Activated T-cell treated with anti-CD3 and anti-CD28 coated beads, Interleukin-2, amount 50 U/mL, for 4 hours (primary cell): Measurements from ENCODE around the gene TIMM22. TPM values are rescaled to one million over a fixed set of nuclear protein-coding genes. Genes with fewer than 3 reads are reported as not detected.
A peak's percentile ranks its signal among the peaks of the same experiment; 100 is the strongest.
"Not testable (repeated sequence)": the region's sequence is repeated elsewhere in the genome, so short reads cannot be mapped to it uniquely, and the experiment has no call there.

ENCODE experiments used
- ATAC-seq, 2 donors: fragments of 200-7000 bp; cut with Tn5 transposase; one replicate each; pipeline ENCODE4 v1.10.0; 2021
- DNase-seq: peaks from one replicate; pipeline ENCODE4 v3.0.0-alpha.2; 2020
- H3K27me3 Mint-ChIP-seq: one replicate; pipeline ENCODE4 v1.8.0; 2021; ENCODE audit warnings: low read depth, mixed read lengths
- H3K36me3 Mint-ChIP-seq: one replicate; pipeline ENCODE4 v1.8.0; 2022; ENCODE audit warnings: mixed read lengths; ENCODE audit not compliant: insufficient read depth
- H3K4me1 Mint-ChIP-seq: one replicate; pipeline ENCODE4 v1.8.0; 2021; ENCODE audit warnings: low read depth, mixed read lengths
- H3K4me3 Mint-ChIP-seq: one replicate; pipeline ENCODE4 v1.8.0; 2021; ENCODE audit warnings: mild to moderate bottlenecking, moderate library complexity, mixed read lengths
- H3K9me3 Mint-ChIP-seq: one replicate; pipeline ENCODE4 v1.8.0; 2021; ENCODE audit warnings: mixed read lengths
- total RNA-seq, 3 donors: library from RNA; stranded (reverse); gene quantifications; one replicate each; pipeline ENCODE4 v1.2.1, GENCODE V29; 2021

TIMM22 gene
- total RNA-seq, 3 donors from 2014 or later: 21.6 to 22.5 (median 22.1) TPM

DNA sequence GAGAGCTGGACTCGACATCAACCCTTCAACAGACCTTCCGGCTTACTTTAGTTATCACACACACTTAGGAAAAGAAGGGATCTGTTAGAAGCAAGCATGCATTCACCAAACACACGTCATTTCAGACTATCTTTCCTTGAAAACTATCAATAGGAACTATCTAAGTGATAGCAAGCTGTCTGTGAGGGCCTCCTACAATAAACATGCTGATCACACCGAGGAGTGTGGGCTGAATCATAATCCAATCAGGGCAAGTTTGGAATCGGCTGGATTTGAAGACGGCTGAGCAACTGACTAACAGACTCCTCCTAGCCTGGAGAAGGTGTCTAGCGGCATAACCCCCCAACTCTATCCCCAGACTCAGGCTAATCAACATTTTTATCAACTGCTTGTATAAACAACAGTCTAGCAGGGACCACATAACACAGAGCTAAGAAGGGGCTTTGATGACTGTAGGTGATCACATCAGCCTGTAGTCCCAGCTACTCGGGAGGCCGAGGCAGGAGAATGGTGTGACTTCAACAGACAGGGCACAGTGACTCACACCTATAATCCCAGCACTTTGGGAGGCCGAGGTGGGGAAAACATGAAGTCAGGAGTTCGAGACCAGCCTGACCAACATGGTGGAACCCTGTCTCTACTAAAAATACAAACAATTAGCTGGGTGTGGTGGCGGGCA, 31.5 kb upstream of the TIMM22 start:
- Mint-ChIP-seq H3K4me3 (no peak overlapping the region), H3K9me3 (no peaks in the 10 kb centered on the region), H3K36me3 (no peaks in the 10 kb centered on the region), H3K4me1 (peaks cover 3% of the 10 kb centered on the region), H3K27me3 (peaks cover 40% of the 10 kb centered on the region)
- DNase-seq (no peak), ATAC-seq (no peak)

DNA sequence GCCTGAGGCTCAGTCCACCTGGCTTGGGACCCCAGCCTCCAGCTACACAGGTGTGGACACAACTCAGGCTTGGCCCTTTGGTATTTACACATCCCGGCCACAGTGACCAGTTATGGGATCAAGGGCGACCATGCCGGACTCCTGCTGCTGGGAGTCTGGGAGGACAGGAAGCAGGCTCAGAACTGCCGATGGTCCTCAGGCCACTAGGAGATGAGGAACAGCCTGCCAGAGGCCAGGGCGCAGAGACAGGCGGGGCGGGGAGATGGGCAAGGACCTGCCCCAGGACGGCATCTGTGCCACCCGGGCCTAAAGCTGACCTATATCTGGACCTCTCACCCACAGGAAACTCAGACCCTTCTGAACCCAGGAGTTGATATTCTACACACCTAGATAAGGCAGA, 29.8 kb upstream of the TIMM22 start:
- no peak for ATAC-seq
- Mint-ChIP-seq H3K4me3 (no peak overlapping the region), H3K36me3 (no peaks in the 10 kb centered on the region), H3K27me3 (peaks cover 43% of the 10 kb centered on the region), H3K4me1 (peaks cover 3% of the 10 kb centered on the region), H3K9me3 (no peaks in the 10 kb centered on the region)
- DNase-seq: no peak

DNA sequence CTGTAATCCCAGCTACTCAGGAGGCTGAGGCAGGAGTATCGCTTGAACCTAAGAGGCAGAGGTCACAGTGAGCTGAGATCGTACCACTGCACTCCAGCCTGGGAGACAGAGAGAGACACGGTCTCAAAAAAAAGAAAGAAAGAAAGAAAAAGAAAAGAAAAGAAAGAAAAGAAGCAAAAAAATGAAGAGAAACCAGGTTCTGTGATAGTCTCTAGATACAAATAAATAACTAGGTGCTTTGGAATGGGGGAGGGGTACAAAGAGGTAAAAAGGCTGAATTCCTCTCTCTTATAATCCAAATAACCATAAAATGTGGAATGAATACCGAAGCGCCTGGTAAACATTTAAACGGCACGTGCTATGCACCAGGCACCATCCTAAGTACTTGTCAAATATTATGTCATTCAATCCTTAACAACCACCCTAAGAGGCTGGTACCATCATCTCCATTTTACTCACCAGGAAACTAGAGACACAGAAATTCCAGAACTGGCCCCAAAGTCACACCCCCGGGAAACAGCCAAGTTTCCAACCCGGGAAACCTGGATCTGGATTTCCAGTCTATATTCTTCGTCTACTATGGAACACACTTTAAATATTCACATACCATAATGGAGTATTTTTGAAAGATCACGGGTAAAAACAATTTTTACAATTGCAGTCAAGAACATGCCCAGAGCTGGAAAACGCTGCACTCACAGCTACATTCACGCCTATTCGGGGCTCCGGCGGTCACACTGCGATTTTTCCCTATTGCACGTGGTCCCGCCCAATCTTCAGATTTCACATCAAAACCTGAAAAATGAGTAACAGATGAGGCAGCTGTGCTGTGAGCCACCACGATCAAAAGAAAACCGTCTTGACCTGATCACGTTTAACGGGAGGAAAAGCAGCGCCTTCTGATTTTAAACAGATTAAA, 27.9 kb upstream of the TIMM22 start:
- Mint-ChIP-seq H3K4me3 (no peak overlapping the region), H3K36me3 (no peaks in the 10 kb centered on the region), H3K27me3 (peaks cover 45% of the 10 kb centered on the region), H3K9me3 (no peaks in the 10 kb centered on the region), H3K4me1 (peaks cover 3% of the 10 kb centered on the region)
- no peak for DNase-seq
- no peak for ATAC-seq

DNA sequence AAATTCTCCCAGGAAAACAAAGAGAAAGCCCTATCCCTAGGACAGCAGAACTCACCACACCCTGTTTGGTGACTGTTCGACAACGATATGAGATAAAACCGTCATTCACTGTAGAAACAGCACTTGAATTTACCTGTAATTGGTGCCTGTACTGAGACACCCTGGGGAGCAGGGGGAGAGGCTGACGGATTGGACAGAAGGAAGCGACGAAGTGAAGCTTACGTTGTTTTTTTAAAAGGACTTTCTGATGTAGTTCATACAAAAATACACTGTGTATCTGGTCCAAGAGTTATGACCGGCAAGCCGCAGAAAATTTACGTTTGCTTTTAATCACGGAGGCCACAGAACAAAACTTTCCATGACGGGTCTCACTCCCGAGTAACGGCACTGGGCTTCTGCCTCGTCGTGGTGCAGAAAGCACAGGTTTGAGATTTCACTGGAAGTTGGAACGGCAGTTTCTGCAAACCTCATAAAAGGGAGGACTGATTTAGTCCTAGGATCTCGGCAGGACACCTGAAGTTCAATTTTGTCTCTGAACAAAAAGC, 27.0 kb upstream of the TIMM22 start:
- H3K36me3 Mint-ChIP-seq: no peaks in the 10 kb centered on the region
- no peaks in the 10 kb centered on the region for H3K9me3 Mint-ChIP-seq
- H3K27me3 Mint-ChIP-seq: peaks cover 48% of the 10 kb centered on the region
- H3K4me1 Mint-ChIP-seq: peaks cover 3% of the 10 kb centered on the region
- DNase-seq (no peak), ATAC-seq (no peak)
- H3K4me3 Mint-ChIP-seq: no peak overlapping the region

DNA sequence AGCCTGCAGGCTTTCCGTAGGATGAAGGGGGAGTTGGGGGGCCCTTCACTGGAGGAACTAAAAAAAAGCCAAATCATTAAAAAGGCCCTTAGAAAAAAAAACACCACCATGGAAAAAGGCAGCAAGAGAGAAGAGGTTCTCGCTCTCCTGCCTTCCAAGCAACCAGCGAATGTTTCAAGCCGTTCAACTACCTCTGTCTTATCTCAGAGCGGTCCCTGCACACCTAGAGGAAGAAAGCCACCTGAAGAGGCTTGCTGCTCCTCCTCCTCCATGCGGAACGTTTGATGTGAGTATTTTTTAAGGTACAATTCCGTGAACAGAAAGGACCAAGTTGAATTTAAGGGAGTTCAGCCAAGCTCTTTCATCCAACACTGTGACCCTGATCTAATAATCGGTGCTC, 26.6 kb upstream of the TIMM22 start:
- Mint-ChIP-seq H3K4me1 (peaks cover 3% of the 10 kb centered on the region), H3K4me3 (no peak overlapping the region), H3K27me3 (peaks cover 53% of the 10 kb centered on the region), H3K36me3 (no peaks in the 10 kb centered on the region), H3K9me3 (no peaks in the 10 kb centered on the region)
- no peak for DNase-seq
- ATAC-seq: no peak

DNA sequence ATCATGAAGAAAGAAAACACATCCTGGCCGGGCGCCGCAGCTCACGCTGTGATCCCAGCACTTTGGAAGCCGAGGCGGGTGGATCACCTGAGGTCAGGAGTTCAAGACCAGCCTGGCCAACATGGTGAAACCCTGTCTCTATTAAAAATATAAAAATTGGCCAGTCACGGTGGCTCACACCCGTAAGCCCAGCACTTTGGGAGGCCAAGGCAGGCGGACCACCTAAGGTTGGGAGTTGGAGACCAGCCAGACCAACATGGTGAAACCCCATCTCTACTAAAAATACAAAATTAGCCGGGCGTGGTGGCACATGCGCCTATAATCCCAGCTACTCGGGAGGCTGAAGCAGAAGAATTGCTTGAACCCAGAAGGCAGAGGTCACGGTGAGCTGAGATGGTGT, 25.1 kb upstream of the TIMM22 start:
- ATAC-seq, H3K4me3 Mint-ChIP-seq, H3K36me3 Mint-ChIP-seq, DNase-seq, H3K4me1 Mint-ChIP-seq, H3K9me3 Mint-ChIP-seq: not testable (repeated sequence)
- H3K27me3 Mint-ChIP-seq: peaks cover 67% of the 10 kb centered on the region

DNA sequence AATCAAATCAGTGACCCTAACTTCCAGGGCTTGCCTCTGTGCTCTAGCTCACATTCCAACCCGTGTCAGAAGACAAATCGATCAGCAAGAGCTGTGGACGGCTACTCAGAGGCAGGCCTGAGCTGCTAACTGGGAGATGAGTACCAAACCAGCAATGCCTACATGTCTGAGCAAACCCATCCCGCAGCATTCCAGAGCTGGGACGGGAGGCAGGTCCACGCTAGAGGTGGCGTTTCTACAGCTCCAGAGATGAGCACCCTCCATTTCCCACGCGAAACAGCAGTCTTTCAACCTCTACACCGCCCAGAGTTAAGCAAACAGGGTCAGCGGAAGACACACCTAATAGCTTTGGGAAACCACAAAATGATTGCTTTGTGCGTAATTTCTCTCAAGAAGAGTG, 23.9 kb upstream of the TIMM22 start:
- H3K36me3 Mint-ChIP-seq: no peaks in the 10 kb centered on the region
- peaks cover 5% of the 10 kb centered on the region for H3K4me1 Mint-ChIP-seq
- H3K27me3 Mint-ChIP-seq: peaks cover 67% of the 10 kb centered on the region
- H3K9me3 Mint-ChIP-seq: no peaks in the 10 kb centered on the region
- ATAC-seq (no peak), DNase-seq (no peak)
- H3K4me3 Mint-ChIP-seq: no peak overlapping the region

DNA sequence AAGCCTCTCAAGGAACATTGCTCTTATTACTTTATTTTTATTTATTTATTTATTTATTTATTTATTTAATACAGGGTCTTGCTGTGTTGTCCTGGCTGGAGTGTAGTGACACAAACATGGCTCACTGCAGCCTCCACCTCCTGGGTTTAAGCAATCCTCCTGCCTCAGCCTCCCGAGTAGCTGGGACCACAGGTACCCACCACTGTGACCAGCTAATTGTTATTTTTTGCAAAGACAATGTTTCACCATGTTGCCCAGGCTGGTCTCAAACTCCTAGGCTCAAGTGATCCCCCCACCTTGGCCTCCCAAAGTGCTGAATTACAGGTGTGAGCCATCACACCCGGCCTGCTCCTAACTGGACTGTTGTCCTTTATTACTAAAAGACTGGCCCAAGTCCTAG, 22.2 kb upstream of the TIMM22 start:
- H3K4me3 Mint-ChIP-seq, H3K36me3 Mint-ChIP-seq, ATAC-seq, H3K9me3 Mint-ChIP-seq, H3K4me1 Mint-ChIP-seq, DNase-seq: not testable (repeated sequence)
- H3K27me3 Mint-ChIP-seq: peaks cover 60% of the 10 kb centered on the region

DNA sequence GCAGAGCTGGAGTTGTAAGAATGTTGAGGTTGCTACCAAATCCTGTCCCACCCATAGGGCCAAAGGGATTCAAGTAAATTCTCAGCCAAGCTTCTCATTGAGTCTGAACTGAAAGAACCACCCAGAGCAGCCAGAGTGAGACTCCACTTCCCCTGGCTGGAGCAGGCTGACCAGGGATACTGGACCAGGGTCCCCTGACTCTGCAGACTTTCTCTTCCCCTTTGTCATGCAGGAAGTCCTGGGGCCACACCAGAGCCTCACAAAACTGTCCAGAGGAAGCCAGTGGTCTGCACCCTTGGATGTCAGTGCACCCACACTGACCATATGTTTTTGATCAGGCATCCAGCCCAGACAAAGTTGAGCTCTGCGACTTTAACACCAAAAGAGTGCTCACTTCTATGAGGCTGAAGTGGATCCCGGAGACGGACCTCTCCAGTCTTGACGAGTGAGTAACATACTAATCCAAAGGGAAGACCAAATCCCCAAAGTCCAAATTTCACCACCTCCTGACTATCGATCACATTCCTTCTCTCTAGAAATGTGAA, 21.5 kb upstream of the TIMM22 start:
- ATAC-seq: no peak
- Mint-ChIP-seq H3K36me3 (no peaks in the 10 kb centered on the region), H3K27me3 (peaks cover 54% of the 10 kb centered on the region), H3K9me3 (no peaks in the 10 kb centered on the region), H3K4me3 (no peak overlapping the region), H3K4me1 (peaks cover 10% of the 10 kb centered on the region)
- DNase-seq: no peak

DNA sequence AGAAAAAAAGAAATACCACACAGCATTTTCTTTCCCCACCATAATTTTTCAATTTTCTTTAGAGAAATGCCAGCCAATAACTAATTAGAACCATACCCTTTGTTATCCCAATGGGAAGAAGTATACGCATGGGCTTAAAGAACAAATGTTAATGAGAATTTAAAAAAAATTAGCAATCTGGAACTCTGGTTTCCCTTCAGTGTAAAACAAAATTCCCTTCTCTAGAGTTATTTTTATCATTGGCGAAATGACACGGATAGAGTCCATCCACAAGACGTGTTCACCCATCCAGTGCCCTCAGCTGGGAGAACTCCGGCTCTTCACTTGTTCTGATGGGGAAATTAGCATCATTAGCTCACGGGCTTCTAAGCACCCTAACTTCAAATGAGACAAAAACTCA, 20.6 kb upstream of the TIMM22 start:
- peaks cover 17% of the 10 kb centered on the region for H3K4me1 Mint-ChIP-seq
- DNase-seq: no peak
- no peaks in the 10 kb centered on the region for H3K36me3 Mint-ChIP-seq
- H3K27me3 Mint-ChIP-seq: peaks cover 48% of the 10 kb centered on the region
- H3K4me3 Mint-ChIP-seq: no peak overlapping the region
- ATAC-seq: no peak
- no peaks in the 10 kb centered on the region for H3K9me3 Mint-ChIP-seq

DNA sequence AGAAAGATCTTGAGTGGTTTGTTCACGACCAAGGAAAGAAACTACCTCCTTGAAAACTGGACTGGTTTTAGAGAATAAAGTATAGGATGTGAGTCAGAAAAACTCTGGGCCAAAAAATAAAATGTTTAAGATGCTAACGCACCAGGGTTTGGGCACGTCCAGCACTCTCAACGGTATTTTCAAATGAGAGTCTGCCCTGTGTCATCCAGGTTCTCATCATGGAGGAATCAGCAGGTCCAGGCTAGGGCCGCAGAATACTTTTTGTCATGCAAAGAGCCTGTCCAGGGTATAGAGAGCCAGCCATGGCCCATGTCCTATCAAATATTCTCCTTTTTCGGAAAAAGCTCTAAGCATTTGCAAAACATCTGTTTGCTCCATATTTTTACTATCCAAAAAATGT, 19.8 kb upstream of the TIMM22 start:
- Mint-ChIP-seq H3K4me1 (peaks cover 17% of the 10 kb centered on the region), H3K36me3 (no peaks in the 10 kb centered on the region), H3K9me3 (no peaks in the 10 kb centered on the region), H3K4me3 (no peak overlapping the region), H3K27me3 (peaks cover 47% of the 10 kb centered on the region)
- DNase-seq (no peak), ATAC-seq (no peak)

DNA sequence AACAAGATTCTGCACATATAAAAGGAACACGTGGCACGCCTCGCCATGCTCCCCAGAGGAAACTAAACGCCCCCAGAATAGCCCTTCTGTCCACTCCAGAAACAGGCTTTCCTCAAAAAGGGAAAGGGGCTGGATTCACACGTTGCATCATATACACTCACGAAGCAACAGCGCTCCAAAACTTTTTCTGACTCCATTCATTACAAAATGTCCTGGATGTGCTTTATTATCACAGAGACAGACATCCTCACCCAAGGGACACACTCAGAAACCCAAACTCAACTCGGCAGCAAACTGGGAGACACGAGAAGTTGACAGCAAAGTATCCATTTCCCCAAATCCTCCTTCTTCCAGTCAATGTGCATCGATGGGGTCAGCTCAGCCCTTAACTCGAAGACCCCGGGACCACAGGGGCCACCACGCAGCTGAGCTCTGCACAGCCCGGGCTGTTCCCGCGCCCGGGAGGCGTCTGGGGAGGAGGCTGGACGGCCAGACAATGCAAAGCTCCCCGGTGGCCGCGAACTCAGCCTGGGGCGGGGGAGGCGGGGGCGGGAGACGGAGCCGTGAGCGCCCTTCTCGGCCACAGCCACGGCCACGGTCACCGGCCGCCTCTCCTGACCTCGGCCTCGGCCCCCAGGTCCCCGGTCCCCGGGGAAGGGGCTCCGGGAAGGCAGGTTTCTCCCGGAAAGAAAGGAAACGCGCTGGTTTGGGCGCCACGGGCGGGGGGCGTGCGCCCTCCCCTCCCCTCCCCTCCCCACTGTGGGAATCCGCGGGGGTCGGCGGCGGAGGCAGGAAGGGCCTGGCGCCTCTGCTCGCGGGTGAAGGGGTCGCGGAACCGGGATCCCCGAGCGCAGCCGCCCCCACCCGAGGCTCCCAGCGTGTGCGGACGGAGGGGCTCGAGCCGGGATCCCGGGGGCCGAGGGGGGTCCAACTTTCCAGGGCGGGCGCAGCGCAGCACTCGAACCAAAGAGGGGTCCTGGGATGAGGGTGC, 18.5 kb upstream of the TIMM22 start:
- Mint-ChIP-seq H3K27me3 (peaks cover 39% of the 10 kb centered on the region), H3K4me1 (peaks cover 17% of the 10 kb centered on the region), H3K36me3 (no peaks in the 10 kb centered on the region), H3K4me3 (peak overlapping the region; percentile 75), H3K9me3 (no peaks in the 10 kb centered on the region)
- no peak for DNase-seq
- ATAC-seq: no peak

DNA sequence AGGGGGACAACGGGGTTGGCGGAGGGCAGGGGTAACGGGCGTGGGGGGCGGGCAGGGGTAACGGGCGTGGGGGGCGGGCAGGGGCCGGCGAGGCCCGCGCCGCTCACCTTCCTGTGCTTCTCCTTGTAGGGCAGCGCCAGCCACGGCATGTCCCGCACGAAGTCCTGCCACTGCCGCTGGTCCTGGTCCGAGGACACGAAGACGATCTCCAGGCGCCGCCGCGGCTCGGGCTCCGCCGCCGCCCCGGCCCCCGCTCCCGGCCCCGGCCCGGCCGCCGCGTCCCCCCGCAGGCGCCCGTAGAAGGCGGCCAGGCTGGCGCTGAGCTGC, 17.8 kb upstream of the TIMM22 start:
- H3K9me3 Mint-ChIP-seq: no peaks in the 10 kb centered on the region
- DNase-seq (no peak), ATAC-seq (peak in 1 of 2 donors; percentile 9)
- peaks cover 17% of the 10 kb centered on the region for H3K4me1 Mint-ChIP-seq
- no peaks in the 10 kb centered on the region for H3K36me3 Mint-ChIP-seq
- H3K4me3 Mint-ChIP-seq: no peak overlapping the region
- peaks cover 38% of the 10 kb centered on the region for H3K27me3 Mint-ChIP-seq
